Esophagus (tissue), 2 donors: ENCODE measurements around the gene FAM237B. TPM values are rescaled to one million over a fixed set of nuclear protein-coding genes. Genes with fewer than 3 reads are reported as not detected.
"Not testable (repeated sequence)": the region's sequence is repeated elsewhere in the genome, so short reads cannot be mapped to it uniquely, and the experiment has no call there.

Experiments used
- H3K27ac ChIP-seq, 2 donors: one replicate each; pipeline ENCODE4 v1.5.1; 2013; ENCODE audit warnings: low read depth in 2 of 2, mild to moderate bottlenecking in 2 of 2, inconsistent platforms in 1 of 2, low read length in 1 of 2, moderate library complexity in 1 of 2
- H3K27me3 ChIP-seq, 2 donors: one replicate each; pipeline ENCODE4 v1.6.1; 2013; ENCODE audit warnings: low read length in 2 of 2, control low read depth in 1 of 2, mild to moderate bottlenecking in 1 of 2; ENCODE audit not compliant: insufficient read depth in 2 of 2, control insufficient read depth in 1 of 2
- H3K36me3 ChIP-seq, 2 donors: one replicate each; pipeline ENCODE4 v1.6.1; 2013; ENCODE audit warnings: low read length in 1 of 2; ENCODE audit not compliant: control insufficient read depth in 2 of 2, insufficient read depth in 2 of 2
- H3K4me1 ChIP-seq, 2 donors: one replicate each; pipeline ENCODE4 v1.6.1; 2013; ENCODE audit warnings: low read length in 1 of 2; ENCODE audit not compliant: control insufficient read depth in 2 of 2, insufficient read depth in 2 of 2
- H3K4me3 ChIP-seq, 2 donors: one replicate each; pipeline ENCODE4 v1.5.1; 2013; ENCODE audit warnings: low read length in 2 of 2, mild to moderate bottlenecking in 2 of 2, low read depth in 1 of 2, moderate library complexity in 1 of 2
- H3K9me3 ChIP-seq, 2 donors: one replicate each; pipeline ENCODE4 v1.6.1; 2013; ENCODE audit warnings: mild to moderate bottlenecking in 2 of 2, low read depth in 1 of 2, low read length in 1 of 2, moderate library complexity in 1 of 2; ENCODE audit not compliant: control insufficient read depth in 2 of 2, insufficient read depth in 1 of 2
- WGBS, 2 donors: extraction: QIAGEN DNeasy Blood & Tissue Kit; methylation state at CpG; one replicate each; pipeline ENCODE4 v1.1.7; 2013; 5-methylcytosine and 5-hydroxymethylcytosine counted together
- polyA plus RNA-seq, 2 donors: library from polyadenylated mRNA; stranded (reverse); fragments of 200-250 nt; gene quantifications; one replicate each; pipeline ENCODE4 v1.2.3, GENCODE V29; 2013
- donor health status: healthy with polysubstance abuse.
- donor health status: Bipolar disorder and iron deficiency.

The FAM237B gene
- polyA plus RNA-seq, 2 donors = not detected

DNA sequence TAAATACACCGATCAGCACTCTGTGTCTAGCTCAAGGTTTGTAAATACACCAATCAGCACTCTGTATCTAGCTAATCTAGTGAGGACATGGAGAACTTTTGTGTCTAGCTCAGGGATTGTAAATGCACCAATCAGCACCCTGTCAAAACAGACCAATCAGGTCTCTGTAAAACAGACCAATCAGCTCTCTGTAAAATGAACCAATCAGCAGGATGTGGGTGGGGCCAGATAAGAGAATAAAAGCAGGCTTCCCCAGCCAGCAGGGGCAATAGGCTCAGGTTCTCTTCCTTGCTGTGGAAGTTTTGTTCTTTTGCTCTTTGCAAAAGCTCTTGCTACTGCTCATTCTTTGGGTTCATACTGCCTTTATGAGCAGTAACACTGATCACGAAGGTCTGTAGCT is 13.8 kb upstream of the FAM237B start:
- not testable (repeated sequence) for H3K9me3 ChIP-seq, H3K4me3 ChIP-seq, H3K27me3 ChIP-seq, H3K36me3 ChIP-seq, H3K4me1 ChIP-seq, H3K27ac ChIP-seq
- 83 to 89% methylated on average over 2 of the region's 2 CpGs for WGBS, 2 donors

DNA sequence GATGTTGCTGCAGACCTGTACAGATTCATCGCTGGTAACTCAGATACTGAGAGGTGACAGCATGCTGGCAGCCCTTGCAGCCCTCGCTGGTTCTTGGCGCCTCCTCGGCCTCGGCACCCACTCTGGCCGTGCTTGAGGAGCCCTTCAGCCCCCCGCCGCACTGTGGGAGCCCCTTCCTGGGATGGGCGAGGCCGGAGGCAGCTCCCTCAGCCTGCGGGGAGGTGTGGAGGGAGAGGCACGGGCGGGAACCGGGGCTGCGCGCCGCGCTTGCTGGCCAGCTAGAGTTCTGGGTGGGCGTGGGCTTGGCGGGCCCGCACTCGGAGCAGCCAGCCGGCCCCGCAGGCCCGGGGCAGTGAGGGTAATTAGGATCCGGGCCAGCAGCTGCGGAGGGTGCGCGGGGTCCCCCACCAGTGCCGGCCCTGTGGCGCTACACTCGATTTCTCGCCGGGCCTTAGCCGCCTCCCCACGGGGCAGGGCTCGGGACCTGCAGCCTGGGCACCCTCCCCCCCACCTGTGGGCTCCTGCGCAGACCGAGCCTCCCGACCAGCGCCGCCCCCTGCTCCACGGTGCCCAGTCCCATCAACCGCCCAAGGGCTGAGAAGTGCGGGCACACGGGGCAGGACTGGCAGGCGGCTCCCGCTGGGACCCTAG is 13.2 kb upstream of the FAM237B start:
- H3K4me3 ChIP-seq = no peak overlapping the region
- no peaks in the 10 kb centered on the region for H3K27me3 ChIP-seq
- 91 to 95% methylated on average over 34 to 48 of the region's 48 CpGs for WGBS, 2 donors
- no peak overlapping the region for H3K27ac ChIP-seq
- no peaks in the 10 kb centered on the region for H3K4me1 ChIP-seq
- no peaks in the 10 kb centered on the region for H3K9me3 ChIP-seq
- no peaks in the 10 kb centered on the region for H3K36me3 ChIP-seq

DNA sequence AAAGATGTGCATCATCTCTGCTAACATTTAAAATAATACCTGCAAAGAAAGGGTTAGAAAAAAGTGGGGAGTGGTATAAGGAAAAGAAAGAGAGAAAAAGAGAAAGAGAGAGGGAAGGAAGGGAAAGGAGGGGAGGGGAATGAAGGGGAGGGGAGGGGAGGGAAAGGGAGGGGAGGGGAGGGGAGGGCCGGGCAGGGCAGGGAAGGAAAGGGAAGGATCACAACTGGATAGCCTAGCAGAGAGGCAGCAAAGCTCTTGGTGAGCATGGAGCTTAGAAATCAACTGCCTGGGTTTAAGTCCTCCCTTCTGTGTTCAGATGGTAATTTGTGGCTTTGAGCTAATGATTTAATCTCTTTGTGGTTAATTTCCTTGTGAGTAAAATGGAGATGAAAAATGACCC is 5.4 kb upstream of the FAM237B start:
- Histone ChIP-seq H3K27ac (no peak overlapping the region), H3K4me3 (no peak overlapping the region), H3K36me3 (no peaks in the 10 kb centered on the region), H3K9me3 (no peaks in the 10 kb centered on the region), H3K27me3 (peaks cover 0 to 6% of the 10 kb centered on the region in 2 donors), H3K4me1 (no peaks in the 10 kb centered on the region)
- WGBS, 2 donors = 33 to 36% methylated on average over 1 of the region's 1 CpG

GRCh38 chr7:90322837-90323236 is 1.7 kb upstream of the FAM237B start:
- no peak overlapping the region for H3K27ac ChIP-seq
- H3K27me3 ChIP-seq = peaks cover 0 to 12% of the 10 kb centered on the region in 2 donors
- H3K9me3 ChIP-seq = peaks cover 0 to 2% of the 10 kb centered on the region in 2 donors
- H3K4me3 ChIP-seq = no peak overlapping the region
- no peaks in the 10 kb centered on the region for H3K36me3 ChIP-seq
- peaks cover 0 to 7% of the 10 kb centered on the region in 2 donors for H3K4me1 ChIP-seq

GRCh38 chr7:90320418-90320800 is 695 bp downstream of the FAM237B start:
- Histone ChIP-seq H3K4me1 (peaks cover 0 to 7% of the 10 kb centered on the region in 2 donors), H3K27me3 (peaks cover 0 to 12% of the 10 kb centered on the region in 2 donors), H3K4me3 (no peak overlapping the region), H3K27ac (no peak overlapping the region), H3K9me3 (peaks cover 0 to 2% of the 10 kb centered on the region in 2 donors), H3K36me3 (no peaks in the 10 kb centered on the region)
- 26 to 31% methylated on average over 7 of the region's 7 CpGs for whole genome bisulfite sequencing, 2 donors

DNA sequence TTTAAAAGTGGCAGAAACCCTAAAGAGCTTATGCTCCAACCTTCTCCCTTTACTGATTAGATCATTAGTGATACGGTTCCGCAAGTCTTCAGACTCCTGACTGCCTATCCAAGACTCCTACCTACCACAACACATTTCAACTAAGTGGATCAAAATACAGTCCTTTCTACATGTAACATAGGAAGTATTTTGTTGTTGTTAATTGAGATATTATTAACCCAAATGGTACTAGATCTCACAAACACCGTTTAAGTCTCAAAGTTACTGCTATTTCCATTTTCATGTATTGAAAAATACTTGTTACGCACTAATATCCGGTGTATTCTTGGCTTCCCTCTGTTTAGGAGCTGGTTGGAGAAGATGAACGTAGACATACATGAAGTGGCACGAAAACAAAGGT is 1.1 kb downstream of the FAM237B start:
- no peak overlapping the region for H3K27ac ChIP-seq
- WGBS, 2 donors = 84 to 87% methylated on average over 7 of the region's 7 CpGs
- H3K27me3 ChIP-seq = peaks cover 0 to 12% of the 10 kb centered on the region in 2 donors
- H3K36me3 ChIP-seq = no peaks in the 10 kb centered on the region
- H3K4me1 ChIP-seq = peaks cover 0 to 7% of the 10 kb centered on the region in 2 donors
- peaks cover 0 to 2% of the 10 kb centered on the region in 2 donors for H3K9me3 ChIP-seq
- H3K4me3 ChIP-seq = no peak overlapping the region

GRCh38 chr7:90313907-90314306 is 7.2 kb downstream of the FAM237B start:
- Histone ChIP-seq H3K36me3 (no peaks in the 10 kb centered on the region), H3K4me1 (no peaks in the 10 kb centered on the region), H3K9me3 (no peaks in the 10 kb centered on the region), H3K27me3 (no peaks in the 10 kb centered on the region), H3K4me3 (no peak overlapping the region), H3K27ac (no peak overlapping the region)
- WGBS, 2 donors = 68 to 70% methylated on average over 4 of the region's 4 CpGs

DNA sequence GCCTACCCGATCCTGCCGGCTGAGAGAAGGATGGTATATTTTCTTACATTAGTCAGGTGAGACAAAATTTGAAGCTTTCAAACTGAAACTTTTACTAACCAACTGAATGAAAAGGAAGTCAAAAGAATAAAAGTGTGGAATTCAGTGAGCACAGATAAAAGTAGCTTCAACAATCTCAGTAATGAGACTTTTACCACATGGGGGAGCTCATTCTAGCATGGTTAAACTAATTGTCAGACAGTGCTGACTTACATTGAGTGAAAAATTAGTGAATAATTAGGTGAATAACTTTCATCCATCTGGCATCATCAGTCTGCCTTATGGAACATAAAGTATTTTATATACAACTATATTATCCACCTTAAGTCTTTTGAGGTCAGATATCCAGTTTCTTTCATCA is 8.4 kb downstream of the FAM237B start:
- Histone ChIP-seq H3K9me3 (no peaks in the 10 kb centered on the region), H3K4me3 (no peak overlapping the region), H3K36me3 (no peaks in the 10 kb centered on the region), H3K27me3 (no peaks in the 10 kb centered on the region), H3K27ac (no peak overlapping the region), H3K4me1 (no peaks in the 10 kb centered on the region)
- WGBS, 2 donors = 84 to 94% methylated on average over 2 of the region's 2 CpGs

GRCh38 chr7:90311175-90311574 is 9.9 kb downstream of the FAM237B start:
- H3K27ac ChIP-seq = no peak overlapping the region
- no peaks in the 10 kb centered on the region for H3K9me3 ChIP-seq
- H3K4me3 ChIP-seq = no peak overlapping the region
- no peaks in the 10 kb centered on the region for H3K36me3 ChIP-seq
- H3K27me3 ChIP-seq = no peaks in the 10 kb centered on the region
- H3K4me1 ChIP-seq = no peaks in the 10 kb centered on the region

DNA sequence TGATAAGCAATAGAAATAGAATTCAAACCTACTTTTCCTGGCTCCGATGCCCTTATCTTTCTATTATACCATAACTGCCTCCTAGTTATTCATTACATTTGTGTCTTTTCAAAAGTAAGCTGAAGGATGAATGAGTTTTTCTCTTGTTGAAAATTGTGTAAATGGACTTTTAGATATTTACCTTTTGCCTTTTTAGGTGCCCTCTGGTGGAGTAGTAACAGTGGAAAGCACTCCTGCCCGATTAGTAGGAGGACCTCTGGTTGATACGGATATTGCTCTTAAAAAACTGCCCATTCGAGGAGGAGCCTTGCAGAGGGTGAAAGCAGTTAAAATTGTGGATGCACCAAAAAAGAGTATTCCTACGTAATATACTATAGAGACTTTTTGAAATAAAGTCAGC is 11.2 kb downstream of the FAM237B start:
- WGBS, 2 donors = 83 to 86% methylated on average over 5 of the region's 5 CpGs
- no peaks in the 10 kb centered on the region for H3K27me3 ChIP-seq
- H3K27ac ChIP-seq = no peak overlapping the region
- H3K4me1 ChIP-seq = no peaks in the 10 kb centered on the region
- no peak overlapping the region for H3K4me3 ChIP-seq
- H3K36me3 ChIP-seq = no peaks in the 10 kb centered on the region
- no peaks in the 10 kb centered on the region for H3K9me3 ChIP-seq
